Fibroblast of skin of right biceps (primary cell): ENCODE data around the gene SKAP2.
"Not testable (repeated sequence)": the region's sequence is repeated elsewhere in the genome, so short reads cannot be mapped to it uniquely, and the experiment has no call there.

ENCODE experiments used
- DNase-seq: peaks from one replicate; pipeline ENCODE4 v3.0.0-alpha.2; 2013

The SKAP2 gene

GRCh38 chr7:26857170-26857505 lies 7.3 kb downstream of the SKAP2 start:
- no peak for DNase-seq

- no peak for DNase-seq
Measured at GRCh38 chr7:26856176-26856985, 8.0 kb downstream of the SKAP2 start.

GRCh38 chr7:26854876-26855855 lies 9.2 kb downstream of the SKAP2 start:
- DNase-seq = no peak

GRCh38 chr7:26853788-26854393 lies 10.5 kb downstream of the SKAP2 start:
- DNase-seq = peak; percentile 45

GRCh38 chr7:26850193-26850651 lies 14.2 kb downstream of the SKAP2 start:
- DNase-seq = peak; percentile 11

GRCh38 chr7:26843705-26844104 lies 20.7 kb downstream of the SKAP2 start:
- no peak for DNase-seq

GRCh38 chr7:26842897-26843296 lies 21.5 kb downstream of the SKAP2 start:
- DNase-seq = no peak

- no peak for DNase-seq
Measured at GRCh38 chr7:26841003-26841739, 23.2 kb downstream of the SKAP2 start.

GRCh38 chr7:26836793-26837192 lies 27.6 kb downstream of the SKAP2 start:
- DNase-seq = not testable (repeated sequence)

- no peak for DNase-seq
Measured at GRCh38 chr7:26815426-26815825, 49.0 kb downstream of the SKAP2 start.

GRCh38 chr7:26813432-26813831 lies 51.0 kb downstream of the SKAP2 start:
- DNase-seq = peak; percentile 3

- no peak for DNase-seq
Measured at GRCh38 chr7:26794541-26794940, 69.8 kb downstream of the SKAP2 start.

- DNase-seq = no peak
Measured at GRCh38 chr7:26792576-26792975, 71.8 kb downstream of the SKAP2 start.

GRCh38 chr7:26792006-26792405 lies 72.4 kb downstream of the SKAP2 start:
- no peak for DNase-seq

GRCh38 chr7:26789481-26790184 lies 74.8 kb downstream of the SKAP2 start:
- DNase-seq = no peak

GRCh38 chr7:26787701-26788100 lies 76.7 kb downstream of the SKAP2 start:
- DNase-seq = no peak

GRCh38 chr7:26784118-26784517 lies 80.3 kb downstream of the SKAP2 start:
- DNase-seq = no peak

- DNase-seq = no peak
Measured at GRCh38 chr7:26782501-26782900, 81.9 kb downstream of the SKAP2 start.

GRCh38 chr7:26779978-26780595 lies 84.3 kb downstream of the SKAP2 start:
- no peak for DNase-seq

- no peak for DNase-seq
Measured at GRCh38 chr7:26777385-26777784, 87.0 kb downstream of the SKAP2 start.

GRCh38 chr7:26760501-26760900 lies 103.9 kb downstream of the SKAP2 start:
- no peak for DNase-seq
